Ascending aorta (tissue), 2 donors: ENCODE measurements around the gene EPB41L4B. TPM values are rescaled to one million over a fixed set of nuclear protein-coding genes. Genes with fewer than 3 reads are reported as not detected.
A peak's percentile ranks its signal among the peaks of the same experiment; 100 is the strongest.

Experiments used
- DNase-seq, 2 donors: peaks; one replicate each; pipeline ENCODE4 v3.0.0-alpha.2; 2019; ENCODE audit warnings: low spot score in 2 of 2
- H3K27ac ChIP-seq, 2 donors: fragments of 200-600 bp; sonication (generic); one replicate each; pipeline ENCODE4 v1.5.1; 2016 to 2017; ENCODE audit warnings: mild to moderate bottlenecking in 1 of 2
- H3K27me3 ChIP-seq: fragments of 200-600 bp; sonication (generic); one replicate; pipeline ENCODE4 v1.5.1; 2017
- H3K36me3 ChIP-seq, 2 donors: fragments of 200-600 bp; sonication (generic); one replicate each; pipeline ENCODE4 v1.5.1; 2016
- H3K4me1 ChIP-seq, 2 donors: fragments of 200-600 bp; sonication (generic); one replicate each; pipeline ENCODE4 v1.5.1; 2016 to 2017; ENCODE audit warnings: mild to moderate bottlenecking in 1 of 2
- H3K4me3 ChIP-seq, 2 donors: fragments of 200-600 bp; sonication (generic); one replicate each; pipeline ENCODE4 v1.5.1; 2016 to 2017; ENCODE audit warnings: mild to moderate bottlenecking in 1 of 2
- H3K9me3 ChIP-seq, 2 donors: fragments of 200-600 bp; sonication (generic); one replicate each; pipeline ENCODE4 v1.5.1; 2016
- CTCF ChIP-seq, 3 experiments: fragments of 200-600 bp in 2 of 3; fragments of 450-650 bp in 1 of 3; sonication (generic) in 2 of 3; IDR thresholded peaks; one replicate each; pipeline ENCODE4 v1.5.1; 2016 to 2019; ENCODE audit warnings: antibody characterized with exemption in 3 of 3, mild to moderate bottlenecking in 1 of 3, moderate library complexity in 1 of 3
- intact Hi-C: fragments of 100-400 bp; cut with DNase I; formaldehyde crosslinking; loops from one replicate; pipeline ENCODE4 v1.15.1; 2023
- total RNA-seq: library from RNA; depleted of rRNA; stranded (reverse); fragments of >200 nt; gene quantifications from one replicate; pipeline ENCODE4 v1.1.0, GENCODE V29; 2016

The EPB41L4B gene
- total RNA-seq, 1 donor from 2014 or later: not detected

DNA sequence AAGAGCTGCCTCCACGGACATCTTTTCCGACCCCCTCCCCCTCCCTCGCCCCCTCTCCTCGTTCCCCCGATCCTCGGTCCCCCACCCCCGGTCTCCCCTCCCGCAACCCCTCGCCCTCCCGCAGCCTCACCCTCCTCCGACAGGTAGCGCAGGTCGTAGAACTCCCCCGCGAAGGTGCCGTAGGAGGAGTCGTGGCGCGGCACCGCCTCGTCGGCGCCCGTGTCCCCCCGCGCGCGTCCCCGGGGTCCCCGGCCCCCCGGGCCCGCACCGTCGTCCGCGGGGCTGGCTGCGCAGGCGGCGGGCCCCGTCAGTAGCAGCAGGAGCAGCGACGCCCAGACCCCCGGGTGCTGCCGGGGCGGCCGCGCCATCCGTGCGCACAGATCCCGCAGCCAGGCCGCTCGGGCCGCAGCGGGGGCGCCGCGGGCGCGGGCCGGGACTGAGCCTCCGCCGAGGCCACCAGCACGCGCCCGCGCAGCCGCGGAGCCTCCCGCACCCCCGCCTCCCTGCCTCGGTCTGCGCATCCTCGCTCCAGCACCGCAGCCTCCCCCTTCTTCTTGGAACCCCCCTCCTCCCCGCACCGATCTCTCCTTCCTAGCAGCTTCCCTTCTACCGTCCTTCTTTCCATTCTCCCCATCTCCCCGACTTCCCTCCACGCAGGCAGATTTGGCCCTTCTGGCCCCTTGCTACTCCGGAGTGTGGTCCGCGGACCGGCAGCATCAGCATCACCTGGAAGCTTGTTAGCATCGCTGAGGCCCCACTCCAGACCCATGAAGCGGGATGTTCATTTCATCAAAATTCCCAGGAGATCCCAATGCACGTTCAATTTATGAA, 153.9 kb downstream of the EPB41L4B start, which contains the start of gene FRRS1L:
Gene FRRS1L, minus strand, starts transcription at position 479 of the 831 bp plus-strand sequence. Its CDS starts 111 bp downstream, at position 368.
- no peaks in the 10 kb centered on the region for H3K27me3 ChIP-seq
- DNase-seq: no peak
- H3K27ac ChIP-seq: no peak within 1 kb of the TSS
- H3K4me3 ChIP-seq: peak within 1 kb of the TSS in 1 of 2 donors; percentile 33
- intact Hi-C loops: no loop called here
- no peaks in the 10 kb centered on the region for H3K9me3 ChIP-seq
- no peak for TF ChIP-seq CTCF (IDR thresholded peaks at IDR 0.05)
- no peaks in the 10 kb centered on the region for H3K4me1 ChIP-seq
- no peaks in the 10 kb centered on the region for H3K36me3 ChIP-seq

- H3K9me3 ChIP-seq: no peaks in the 10 kb centered on the region
- no peak overlapping the region for H3K27ac ChIP-seq
- TF ChIP-seq CTCF (IDR thresholded peaks at IDR 0.05): no peak
- intact Hi-C loops: no loop called here
- H3K36me3 ChIP-seq: no peaks in the 10 kb centered on the region
- no peak for DNase-seq
- H3K27me3 ChIP-seq: no peaks in the 10 kb centered on the region
- H3K4me1 ChIP-seq: no peaks in the 10 kb centered on the region
- no peak overlapping the region for H3K4me3 ChIP-seq
Observed at GRCh38 chr9:109166171-109166770, 154.6 kb downstream of the EPB41L4B start.

GRCh38 chr9:109164042-109164441, 156.8 kb downstream of the EPB41L4B start:
- H3K27me3 ChIP-seq: no peaks in the 10 kb centered on the region
- intact Hi-C loops: no loop called here
- DNase-seq: no peak
- no peak overlapping the region for H3K4me3 ChIP-seq
- no peaks in the 10 kb centered on the region for H3K9me3 ChIP-seq
- no peak for TF ChIP-seq CTCF (IDR thresholded peaks at IDR 0.05)
- no peak overlapping the region for H3K27ac ChIP-seq
- no peaks in the 10 kb centered on the region for H3K36me3 ChIP-seq
- H3K4me1 ChIP-seq: no peaks in the 10 kb centered on the region

DNA sequence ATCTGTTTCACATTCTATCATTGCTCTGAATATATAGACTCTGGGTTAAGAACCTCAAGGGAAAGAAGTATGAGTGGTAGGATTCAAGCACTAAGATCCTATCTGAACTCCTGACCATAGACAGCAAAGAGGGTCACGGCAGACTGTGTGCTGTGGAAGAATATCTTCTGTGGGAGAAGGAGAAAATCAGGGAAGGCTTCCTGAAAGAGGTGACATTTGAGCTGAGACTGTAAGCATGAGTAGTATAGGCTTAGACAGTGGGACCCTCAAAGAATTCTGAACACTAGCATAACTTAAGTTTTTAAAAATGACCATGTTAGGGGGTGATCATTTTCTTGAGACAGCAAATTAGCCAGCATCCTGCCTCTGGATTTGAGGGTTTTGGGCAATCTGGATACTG, 157.7 kb downstream of the EPB41L4B start:
- no peak overlapping the region for H3K4me3 ChIP-seq
- H3K36me3 ChIP-seq: no peaks in the 10 kb centered on the region
- intact Hi-C loops: no loop called here
- no peaks in the 10 kb centered on the region for H3K4me1 ChIP-seq
- H3K27me3 ChIP-seq: no peaks in the 10 kb centered on the region
- H3K9me3 ChIP-seq: no peaks in the 10 kb centered on the region
- DNase-seq: no peak
- H3K27ac ChIP-seq: no peak overlapping the region
- no peak for TF ChIP-seq CTCF (IDR thresholded peaks at IDR 0.05)

- no peaks in the 10 kb centered on the region for H3K27me3 ChIP-seq
- no peak for TF ChIP-seq CTCF (IDR thresholded peaks at IDR 0.05)
- no peaks in the 10 kb centered on the region for H3K4me1 ChIP-seq
- H3K9me3 ChIP-seq: no peaks in the 10 kb centered on the region
- no peak overlapping the region for H3K4me3 ChIP-seq
- no peak for DNase-seq
- H3K36me3 ChIP-seq: no peaks in the 10 kb centered on the region
- intact Hi-C loops: no loop called here
- H3K27ac ChIP-seq: no peak overlapping the region
Observed at GRCh38 chr9:109162677-109163076, 158.2 kb downstream of the EPB41L4B start.
